Muscle layer of duodenum (tissue), 2 donors: ENCODE data around the gene SYT7.
"Not testable (repeated sequence)": the region's sequence is repeated elsewhere in the genome, so short reads cannot be mapped to it uniquely, and the experiment has no call there.

Experiments used
- H3K27ac ChIP-seq: one replicate; pipeline ENCODE4 v1.7.0; 2013; ENCODE audit warnings: mild to moderate bottlenecking, low read length
- H3K27me3 ChIP-seq: one replicate; pipeline ENCODE4 v1.7.0; 2013; ENCODE audit warnings: low read depth, mild to moderate bottlenecking, control low read depth, low read length
- H3K36me3 ChIP-seq, 2 donors: one replicate each; pipeline ENCODE4 v1.7.0; 2013; ENCODE audit warnings: low read length in 2 of 2, control low read depth in 1 of 2, mild to moderate bottlenecking in 1 of 2; ENCODE audit not compliant: insufficient read depth in 2 of 2, control insufficient read depth in 1 of 2
- H3K4me1 ChIP-seq, 2 donors: one replicate each; pipeline ENCODE4 v1.7.0; 2013; ENCODE audit warnings: low read length in 2 of 2, mild to moderate bottlenecking in 2 of 2, control low read depth in 1 of 2, moderate library complexity in 1 of 2; ENCODE audit not compliant: insufficient read depth in 2 of 2, control insufficient read depth in 1 of 2
- H3K4me3 ChIP-seq, 2 donors: one replicate each; pipeline ENCODE4 v1.7.0; 2013; ENCODE audit warnings: low read length in 2 of 2, low read depth in 1 of 2, mild to moderate bottlenecking in 1 of 2
- H3K9me3 ChIP-seq, 2 donors: one replicate each; pipeline ENCODE4 v1.7.0; 2013; ENCODE audit warnings: low read length in 2 of 2, control low read depth in 1 of 2, mild to moderate bottlenecking in 1 of 2; ENCODE audit not compliant: control insufficient read depth in 1 of 2
- donor health status: healthy.

The SYT7 gene

DNA sequence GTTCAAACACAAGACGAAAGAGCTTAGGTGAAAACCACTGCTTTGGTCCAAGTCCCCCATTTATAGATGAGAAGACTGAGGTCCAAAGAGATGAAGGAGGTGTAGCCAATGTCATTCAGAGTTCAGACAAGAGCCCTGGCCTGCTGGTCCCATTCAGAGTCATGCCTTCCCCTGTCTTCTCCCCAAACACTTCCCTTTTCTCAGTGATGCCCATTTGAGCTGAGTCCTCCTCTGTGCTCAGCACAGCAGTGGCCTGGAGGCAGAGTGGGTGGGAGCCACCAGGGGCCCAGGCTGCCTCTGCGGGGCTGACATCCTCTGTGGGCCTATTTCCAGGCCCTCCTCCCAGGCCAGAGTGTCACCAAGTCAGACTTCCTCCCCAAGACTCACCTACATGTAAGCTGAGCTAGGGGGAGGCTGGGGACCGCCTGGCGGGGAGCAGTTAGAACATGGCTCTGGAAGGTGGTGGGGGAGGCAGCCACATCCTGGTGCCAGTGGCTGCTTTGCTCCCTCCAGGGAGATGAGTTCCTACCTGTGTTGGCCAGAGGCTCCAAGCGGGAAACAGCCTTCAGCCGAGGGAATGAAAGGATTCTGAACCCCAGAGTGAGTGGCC is 94.8 kb downstream of the SYT7 start:
- no peak overlapping the region for H3K27ac ChIP-seq
- H3K36me3 ChIP-seq = peaks cover 0 to 11% of the 10 kb centered on the region in 2 donors
- H3K27me3 ChIP-seq = no peaks in the 10 kb centered on the region
- peaks cover 16 to 37% of the 10 kb centered on the region in 2 donors for H3K4me1 ChIP-seq
- H3K4me3 ChIP-seq = no peak overlapping the region
- no peaks in the 10 kb centered on the region for H3K9me3 ChIP-seq

DNA sequence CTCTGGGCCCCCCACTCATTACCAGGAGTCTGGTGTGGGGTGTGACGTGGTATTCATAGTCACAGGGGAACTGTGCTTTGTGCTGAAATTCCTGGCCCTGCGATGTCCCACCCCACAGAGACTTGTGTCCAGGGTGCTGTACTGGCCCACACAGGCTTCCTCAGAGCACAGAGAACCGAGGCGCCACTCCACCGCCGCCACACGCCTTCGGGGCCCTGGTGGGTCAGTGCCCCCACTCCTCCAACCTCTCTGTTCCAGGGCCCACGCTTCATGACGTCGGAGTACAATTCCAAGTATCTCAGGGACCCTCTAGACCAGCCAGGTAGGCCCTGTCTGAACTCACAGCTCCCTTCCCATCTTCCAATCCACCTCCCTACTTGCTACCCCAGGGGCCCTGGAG is 95.8 kb downstream of the SYT7 start:
- no peak overlapping the region for H3K27ac ChIP-seq
- no peaks in the 10 kb centered on the region for H3K9me3 ChIP-seq
- H3K36me3 ChIP-seq = peaks cover 0 to 11% of the 10 kb centered on the region in 2 donors
- no peak overlapping the region for H3K4me3 ChIP-seq
- H3K27me3 ChIP-seq = no peaks in the 10 kb centered on the region
- peaks cover 9 to 31% of the 10 kb centered on the region in 2 donors for H3K4me1 ChIP-seq

DNA sequence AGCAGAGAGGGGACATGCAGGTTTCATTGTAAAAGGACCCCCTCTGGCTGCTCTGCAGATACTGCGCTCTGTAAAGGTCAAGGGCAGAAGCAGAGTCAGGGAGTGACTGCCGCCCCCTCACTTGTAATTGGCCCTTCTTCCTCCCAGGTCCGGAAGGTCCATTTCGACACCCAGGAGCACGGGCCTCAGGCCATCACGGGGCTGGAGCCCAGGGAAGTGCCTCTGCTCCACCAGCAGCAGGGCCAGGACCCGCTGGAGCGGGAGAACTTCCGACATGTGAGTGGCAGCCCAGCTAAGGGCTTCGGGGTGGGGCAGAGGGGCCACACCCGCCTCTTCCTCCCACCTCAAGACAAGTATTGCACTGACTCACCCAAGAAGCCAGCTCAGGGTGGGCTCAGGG is 96.3 kb downstream of the SYT7 start:
- H3K36me3 ChIP-seq = peaks cover 0 to 11% of the 10 kb centered on the region in 2 donors
- no peaks in the 10 kb centered on the region for H3K9me3 ChIP-seq
- no peak overlapping the region for H3K27ac ChIP-seq
- no peaks in the 10 kb centered on the region for H3K27me3 ChIP-seq
- H3K4me1 ChIP-seq = peaks cover 5 to 26% of the 10 kb centered on the region in 2 donors
- H3K4me3 ChIP-seq = no peak overlapping the region

DNA sequence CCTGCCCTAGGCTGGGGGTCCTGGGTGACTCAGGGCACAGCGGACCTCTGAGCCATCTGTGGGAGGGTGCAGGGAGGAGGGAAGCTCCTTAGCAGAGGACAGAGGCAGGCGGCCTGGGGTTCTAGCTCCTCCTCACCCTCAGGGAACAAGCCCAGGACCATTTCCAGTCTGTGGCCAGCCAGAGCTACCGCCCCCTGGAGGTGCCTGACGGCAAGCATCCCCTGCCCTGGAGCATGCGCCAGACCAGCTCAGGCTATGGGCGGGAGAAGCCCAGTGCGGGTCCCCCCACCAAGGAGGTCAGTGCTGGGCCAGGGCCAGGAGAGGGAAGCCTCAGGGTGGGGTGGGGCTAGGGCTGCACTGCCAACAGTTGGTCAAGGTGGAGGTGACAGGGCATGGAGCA is 98.4 kb downstream of the SYT7 start:
- H3K36me3 ChIP-seq = peaks cover 0 to 11% of the 10 kb centered on the region in 2 donors
- H3K4me3 ChIP-seq = no peak overlapping the region
- H3K9me3 ChIP-seq = no peaks in the 10 kb centered on the region
- no peak overlapping the region for H3K27ac ChIP-seq
- H3K4me1 ChIP-seq = peaks cover 0 to 22% of the 10 kb centered on the region in 2 donors
- no peaks in the 10 kb centered on the region for H3K27me3 ChIP-seq

DNA sequence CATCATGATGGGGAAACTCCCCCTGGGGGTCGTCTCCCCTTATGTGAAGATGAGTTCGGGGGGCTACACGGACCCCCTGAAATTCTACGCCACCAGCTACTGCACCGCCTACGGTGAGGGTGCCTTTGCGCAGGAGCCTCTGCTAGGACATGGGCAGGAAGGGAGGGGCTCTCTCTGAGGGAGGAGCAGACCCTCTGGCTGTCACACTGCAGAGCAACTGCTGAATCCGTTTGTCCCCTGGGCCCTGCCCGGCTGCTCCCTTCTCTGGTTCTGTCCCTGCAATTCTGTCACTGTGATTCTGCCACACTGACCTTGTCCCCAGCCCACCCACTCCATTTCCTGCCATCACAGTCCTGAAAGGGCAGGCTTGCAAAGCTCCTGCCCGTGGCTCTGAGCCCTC is 99.1 kb downstream of the SYT7 start:
- H3K36me3 ChIP-seq = peaks cover 0 to 7% of the 10 kb centered on the region in 2 donors
- no peaks in the 10 kb centered on the region for H3K27me3 ChIP-seq
- H3K4me1 ChIP-seq = peaks cover 0 to 28% of the 10 kb centered on the region in 2 donors
- H3K9me3 ChIP-seq = no peaks in the 10 kb centered on the region
- H3K4me3 ChIP-seq = no peak overlapping the region
- no peak overlapping the region for H3K27ac ChIP-seq

DNA sequence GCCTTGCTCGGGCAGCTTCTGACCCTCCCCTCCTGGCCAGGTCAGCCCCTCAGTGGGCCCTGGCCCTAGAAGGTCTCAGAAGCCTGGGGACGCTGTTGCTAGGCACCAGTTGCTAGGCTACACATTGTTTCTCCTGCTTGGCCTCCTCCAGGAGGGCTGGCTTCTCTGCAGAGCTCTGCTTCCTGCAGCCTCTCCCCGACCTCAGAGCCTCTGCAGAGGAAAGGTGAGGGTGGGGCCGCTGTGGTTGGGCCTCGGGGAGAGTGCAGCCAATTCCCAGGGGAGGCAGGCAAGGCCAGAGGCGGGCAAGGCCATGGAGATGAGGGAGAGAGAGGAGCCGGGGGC is 99.9 kb downstream of the SYT7 start:
- Histone ChIP-seq H3K27ac (no peak overlapping the region), H3K36me3 (peaks cover 0 to 3% of the 10 kb centered on the region in 2 donors), H3K9me3 (no peaks in the 10 kb centered on the region), H3K4me1 (peaks cover 0 to 28% of the 10 kb centered on the region in 2 donors), H3K4me3 (no peak overlapping the region), H3K27me3 (no peaks in the 10 kb centered on the region)

DNA sequence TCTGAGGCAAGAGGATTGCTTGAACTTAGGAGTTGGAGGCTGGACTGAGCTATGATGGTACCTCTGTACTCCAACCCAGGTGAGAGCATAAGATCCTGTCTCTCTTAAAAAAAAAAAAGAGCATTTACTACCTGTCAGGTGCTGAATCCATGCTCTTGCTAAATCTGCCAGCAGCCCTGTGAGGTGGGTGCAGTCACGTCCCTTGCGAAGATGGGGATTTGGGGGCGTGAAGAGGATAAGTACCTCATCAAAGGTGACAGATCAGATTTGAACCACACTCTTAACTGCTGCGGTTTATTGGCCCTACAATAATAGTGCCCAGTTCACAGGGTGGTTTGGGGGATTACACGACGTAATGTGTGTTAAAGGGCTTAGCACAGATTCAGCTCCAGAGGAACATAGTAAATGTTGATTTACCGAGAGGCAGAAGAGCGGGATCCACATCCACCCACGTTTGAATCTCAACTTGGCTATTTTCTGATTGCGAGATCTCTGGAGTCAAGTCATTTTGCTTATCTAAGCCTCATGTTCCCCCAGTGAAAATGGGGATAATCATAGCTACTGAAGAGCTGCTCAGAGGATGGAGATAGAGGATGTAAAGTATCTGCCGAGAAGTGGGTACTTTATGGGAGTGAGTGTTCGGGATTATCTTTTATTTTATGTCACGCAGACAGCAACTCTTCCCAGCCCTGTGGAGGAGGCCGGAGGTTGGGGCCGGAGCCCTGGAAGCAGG is 100.4 kb downstream of the SYT7 start:
- H3K4me3 ChIP-seq = no peak overlapping the region
- peaks cover 0 to 28% of the 10 kb centered on the region in 2 donors for H3K4me1 ChIP-seq
- H3K36me3 ChIP-seq = no peaks in the 10 kb centered on the region
- H3K27ac ChIP-seq = no peak overlapping the region
- no peaks in the 10 kb centered on the region for H3K27me3 ChIP-seq
- H3K9me3 ChIP-seq = no peaks in the 10 kb centered on the region

DNA sequence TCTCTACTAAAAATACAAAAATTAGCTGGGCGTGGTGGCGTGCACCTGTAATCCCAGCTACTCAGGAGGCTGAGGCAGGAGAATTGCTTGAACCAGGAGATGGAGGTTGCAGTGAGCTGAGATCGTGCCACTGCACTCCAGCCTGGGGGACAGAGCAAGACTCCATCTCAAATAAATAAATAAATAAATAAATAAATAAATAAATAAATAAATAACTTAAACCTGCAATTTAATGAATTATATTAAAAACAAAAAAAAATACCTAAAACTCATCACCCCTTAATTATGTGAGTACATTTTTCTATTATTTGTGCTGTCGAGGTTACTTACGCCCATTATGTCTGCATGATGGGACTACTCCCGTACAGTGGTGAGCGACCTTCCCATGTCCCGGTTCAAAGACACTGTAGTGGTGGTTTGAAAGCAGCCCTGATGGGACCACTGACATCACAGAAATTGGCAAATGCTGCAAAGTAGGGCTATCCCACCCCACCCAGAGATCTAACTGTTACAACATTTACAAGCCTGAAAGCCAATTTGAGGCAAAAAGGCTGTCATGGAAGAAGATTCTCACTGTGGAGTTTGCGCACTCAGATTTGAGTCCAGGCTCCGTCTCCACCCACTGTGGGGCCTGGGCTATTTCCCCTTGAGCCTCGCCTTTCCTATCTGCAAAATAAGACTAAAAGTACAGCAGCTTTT is 101.4 kb downstream of the SYT7 start:
- not testable (repeated sequence) for H3K36me3 ChIP-seq, H3K4me3 ChIP-seq, H3K27me3 ChIP-seq

DNA sequence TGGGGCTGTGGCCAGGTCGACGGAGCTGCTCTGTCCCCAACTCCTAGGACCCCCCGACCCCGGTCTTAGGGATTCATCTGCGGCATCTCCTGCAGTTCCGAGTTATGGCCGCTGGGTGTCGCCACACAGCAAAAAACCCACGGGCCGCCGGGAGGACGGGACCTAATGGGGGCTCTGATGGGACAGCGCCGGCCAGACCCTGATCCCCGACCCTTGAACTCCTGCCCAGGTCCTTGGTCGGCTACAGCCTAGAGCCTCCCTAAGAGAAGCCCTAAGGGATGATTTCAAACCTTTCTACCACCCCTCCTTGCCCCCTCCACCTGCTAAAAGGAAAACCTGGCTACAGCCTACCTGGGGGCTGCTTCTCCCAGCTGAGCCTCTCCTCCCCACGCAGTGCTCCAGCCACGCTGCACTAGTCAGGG is 103.1 kb downstream of the SYT7 start:
- Histone ChIP-seq H3K9me3 (no peaks in the 10 kb centered on the region), H3K36me3 (peaks cover 0 to 10% of the 10 kb centered on the region in 2 donors), H3K4me3 (no peak overlapping the region), H3K27ac (no peak overlapping the region), H3K4me1 (peaks cover 0 to 28% of the 10 kb centered on the region in 2 donors), H3K27me3 (no peaks in the 10 kb centered on the region)

More for the DNA sequence above, 101.4 kb downstream of the SYT7 start:
- H3K9me3 ChIP-seq, H3K27ac ChIP-seq: not testable (repeated sequence)
- peaks cover 0 to 28% of the 10 kb centered on the region in 2 donors for H3K4me1 ChIP-seq

DNA sequence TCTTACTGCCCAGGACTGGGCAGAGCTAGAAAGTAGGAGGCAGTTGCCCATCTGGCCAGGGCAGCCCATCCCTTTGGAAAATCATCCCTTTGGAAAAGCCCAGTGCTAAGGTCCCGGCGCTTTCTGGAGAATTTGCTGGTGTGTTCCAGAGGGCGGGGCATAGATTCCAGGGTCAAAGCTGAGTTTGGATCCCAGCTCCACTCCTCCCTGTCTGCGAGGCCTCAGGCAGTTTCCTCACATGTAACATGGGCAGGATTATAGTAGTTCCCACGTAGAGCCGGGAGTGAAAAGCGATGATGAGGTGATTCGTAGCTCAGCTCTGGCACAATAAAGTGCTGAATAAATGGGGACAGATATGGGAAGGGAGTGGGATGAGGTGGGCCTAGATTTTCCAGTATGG is 103.8 kb downstream of the SYT7 start:
- Histone ChIP-seq H3K9me3 (no peaks in the 10 kb centered on the region), H3K36me3 (peaks cover 0 to 10% of the 10 kb centered on the region in 2 donors), H3K27ac (no peak overlapping the region), H3K4me1 (peaks cover 0 to 28% of the 10 kb centered on the region in 2 donors), H3K4me3 (no peak overlapping the region), H3K27me3 (no peaks in the 10 kb centered on the region)

DNA sequence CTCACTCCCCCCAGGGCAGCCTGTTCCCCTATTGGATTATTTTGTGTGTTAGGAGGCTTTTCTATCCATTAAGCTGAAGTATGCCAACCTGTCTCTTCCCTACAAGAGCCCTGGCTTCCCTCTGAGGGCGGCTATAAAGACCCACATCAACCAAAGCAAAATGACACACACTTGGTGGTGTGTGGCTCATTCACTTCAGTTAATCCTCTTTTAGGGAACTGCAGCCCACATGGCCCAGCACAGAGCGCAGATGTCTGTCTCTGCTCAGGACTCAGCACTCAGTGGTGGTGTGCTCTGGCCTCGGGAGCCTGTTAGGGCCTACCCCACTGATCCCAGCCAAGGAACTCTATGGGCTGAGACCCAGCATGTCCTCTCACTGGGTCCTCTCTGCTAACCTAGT is 104.5 kb downstream of the SYT7 start:
- H3K9me3 ChIP-seq = no peaks in the 10 kb centered on the region
- no peak overlapping the region for H3K4me3 ChIP-seq
- no peaks in the 10 kb centered on the region for H3K27me3 ChIP-seq
- peaks cover 0 to 24% of the 10 kb centered on the region in 2 donors for H3K4me1 ChIP-seq
- H3K27ac ChIP-seq = no peak overlapping the region
- peaks cover 0 to 10% of the 10 kb centered on the region in 2 donors for H3K36me3 ChIP-seq
